Left cardiac atrium (tissue), 4 donors: ENCODE measurements around the gene C5orf52. TPM values are rescaled to one million over a fixed set of nuclear protein-coding genes. Genes with fewer than 3 reads are reported as not detected.
"Not testable (repeated sequence)": the region's sequence is repeated elsewhere in the genome, so short reads cannot be mapped to it uniquely, and the experiment has no call there.

Source experiments
- ATAC-seq, 2 donors: fragments of 200-7000 bp; cut with Tn5 transposase; one replicate each; pipeline ENCODE4 v1.9.1; 2020; ENCODE audit warnings: mild to moderate bottlenecking in 2 of 2, moderate library complexity in 2 of 2
- DNase-seq: peaks from one replicate; pipeline ENCODE4 v3.0.0-alpha.2; 2020
- intact Hi-C, 2 donors: fragments of 100-400 bp; cut with DNase I; formaldehyde crosslinking; loops; one replicate each; pipeline versions ENCODE4 v1.14.1 to v1.15.1; 2022 to 2023
- total RNA-seq, 2 donors: library from RNA; stranded (reverse); fragmentation: NEBNext Ultra II Directional; extraction: Animal tissue kit (Norgen Biotek cat#: 25700); gene quantifications; one replicate each; pipeline ENCODE4 v1.2.1, GENCODE V29; 2021
- donor health status: DM: no; HTN: yes; CAD: no.
- donor health status: DM: no; HTN: yes; CAD: no; lungs with severe emphysema.
- donor health status: DM: yes; HTN: yes; CAD: no.
- donor health status: Dilated cardiomyopathy.

Gene C5orf52
- total RNA-seq, 2 donors from 2014 or later, result not detected

GRCh38 chr5:157710882-157711281 is 39.5 kb downstream of the C5orf52 start:
- no peak for DNase-seq

DNA sequence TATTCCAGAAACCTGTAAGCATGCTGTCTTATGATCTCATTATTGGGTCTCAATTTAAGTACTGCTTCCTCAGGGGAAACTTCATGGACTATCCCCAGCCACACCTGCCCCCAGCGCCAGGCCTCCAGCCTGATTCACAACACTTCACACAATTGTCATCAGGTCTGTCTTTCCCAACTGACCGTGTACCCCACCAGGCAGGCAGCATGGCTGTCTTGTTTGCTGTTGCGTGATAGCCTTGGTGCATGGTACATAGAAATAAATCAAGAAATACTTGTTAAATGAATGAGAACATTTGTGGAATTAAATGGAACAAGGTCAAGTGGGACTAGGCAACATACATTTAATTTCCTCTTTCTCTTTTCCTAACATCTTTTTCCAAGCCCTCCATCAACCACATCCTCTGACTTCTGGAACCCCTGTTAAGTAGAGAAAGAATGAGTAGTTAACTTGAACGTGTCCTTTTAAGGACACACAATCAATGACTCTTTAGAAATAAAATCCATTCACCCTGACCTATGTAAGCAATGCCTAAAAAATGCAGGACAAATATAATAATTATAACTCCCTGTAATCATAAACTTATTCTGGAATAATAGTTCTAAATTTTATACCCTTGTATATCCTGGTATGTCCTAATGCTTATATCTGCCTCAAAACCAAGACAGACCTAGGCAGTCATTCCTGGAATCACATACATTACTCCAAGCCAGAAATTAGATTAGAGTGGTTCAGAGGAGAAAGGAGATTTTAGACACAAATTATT is 42.7 kb downstream of the C5orf52 start:
- intact Hi-C loops, result loop anchor here in 1 of 2 donors (10.0 kb wide), 3 partner anchors 49 to 369 kb away; a partner anchor contains a TSS
- DNase-seq, result no peak
- ATAC-seq, result no peak

More at GRCh38 chr5:157710882-157711281, 39.5 kb downstream of the C5orf52 start:
- intact Hi-C loops, result loop anchor here in 1 of 2 donors (10.0 kb wide), 3 partner anchors 46 to 366 kb away; a partner anchor contains a TSS
- ATAC-seq, result peak in 1 of 2 donors; percentile 38

GRCh38 chr5:157714596-157714864 is 43.2 kb downstream of the C5orf52 start:
- DNase-seq, result no peak
- no peak for ATAC-seq
- intact Hi-C loops, result loop anchor here in 1 of 2 donors (10.0 kb wide), 3 partner anchors 50 to 370 kb away; a partner anchor contains a TSS

GRCh38 chr5:157718519-157718918 is 47.2 kb downstream of the C5orf52 start:
- ATAC-seq (peak; percentile 87 to 93), DNase-seq (no peak)
- intact Hi-C loops, result loop anchor here (5.0 to 10.0 kb wide), 4 partner anchors 54 to 374 kb away; a partner anchor contains a TSS

DNA sequence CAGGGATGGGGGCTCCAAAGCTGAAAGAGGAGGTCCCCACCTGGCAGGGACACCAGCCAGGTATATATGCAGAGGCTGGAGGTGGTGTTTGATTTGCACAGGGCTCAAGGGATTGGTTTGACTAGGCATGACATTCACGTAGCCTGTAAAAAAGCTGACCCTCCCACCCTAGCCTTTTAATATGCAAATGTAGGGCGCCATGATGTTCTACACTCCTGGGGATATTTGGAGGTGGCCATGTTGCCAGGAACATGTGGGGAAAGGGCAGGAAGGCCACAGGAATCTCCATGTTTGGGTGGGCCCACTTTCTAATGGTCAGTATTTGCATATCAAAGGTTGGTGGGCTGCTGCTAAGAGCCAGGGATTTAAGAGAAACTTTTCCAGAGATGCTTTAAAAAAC is 47.9 kb downstream of the C5orf52 start:
- intact Hi-C loops, result loop anchor here (5.0 to 10.0 kb wide), 4 partner anchors 54 to 374 kb away; a partner anchor contains a TSS
- DNase-seq (no peak), ATAC-seq (no peak)

DNA sequence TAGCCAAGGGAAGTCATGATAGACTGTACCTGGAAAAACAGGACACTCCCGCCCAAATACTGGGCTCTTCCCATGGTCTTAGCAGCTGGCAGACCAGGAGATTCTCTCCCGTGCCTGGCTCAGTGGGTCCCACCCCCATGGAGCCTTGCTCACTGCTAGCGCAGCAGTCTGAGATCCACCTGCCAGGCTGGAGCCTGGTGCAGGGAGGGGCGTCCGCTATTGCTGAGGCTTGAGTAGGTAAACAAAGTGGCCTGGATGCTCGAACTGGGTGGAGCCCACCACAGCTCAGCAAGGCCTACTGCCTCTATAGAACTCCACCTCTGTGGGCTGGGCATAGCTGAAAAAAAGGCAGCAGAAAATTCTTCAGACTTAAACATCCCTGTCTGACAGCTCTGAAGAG is 49.8 kb downstream of the C5orf52 start:
- ATAC-seq (no peak), DNase-seq (no peak)
- intact Hi-C loops, result no loop called here

- intact Hi-C loops, DNase-seq, ATAC-seq: not testable (repeated sequence)
Measured at GRCh38 chr5:157722895-157723294, 51.6 kb downstream of the C5orf52 start.

DNA sequence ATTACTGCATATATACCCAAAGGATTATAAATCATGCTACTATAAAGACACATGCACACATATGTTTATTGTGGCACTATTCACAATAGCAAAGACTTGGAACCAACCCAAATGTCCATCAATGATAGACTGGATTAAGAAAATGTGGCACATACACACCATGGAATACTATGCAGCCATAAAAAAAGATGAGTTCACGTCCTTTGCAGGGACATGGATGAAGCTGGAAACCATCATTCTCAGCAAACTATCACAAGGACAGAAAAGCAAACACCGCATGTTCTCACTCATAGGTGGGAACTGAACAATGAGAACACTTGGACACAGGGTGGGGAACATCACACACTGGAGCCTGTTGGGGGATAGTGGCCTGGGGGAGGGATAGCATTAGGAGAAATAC is 55.3 kb downstream of the C5orf52 start:
- ATAC-seq, intact Hi-C loops: not testable (repeated sequence)

GRCh38 chr5:157727858-157728257 is 56.5 kb downstream of the C5orf52 start:
- DNase-seq, intact Hi-C loops, ATAC-seq: not testable (repeated sequence)

More for the DNA sequence above, 55.3 kb downstream of the C5orf52 start:
- DNase-seq, result not testable (repeated sequence)

Other genes with a start within 250 kb of the C5orf52 start
- 1 to 10 TPM in 1 of 2 donors, under 1 TPM in 1; 0.12 to 1.8 TPM for gene NIPAL4, start 211.3 kb upstream of the C5orf52 start, total RNA-seq
- 10 to 100 TPM; 19.0 to 57.5 TPM for gene ADAM19, start 95.8 kb upstream of the C5orf52 start, total RNA-seq
- under 1 TPM; 0.37 to 0.44 TPM for gene SOX30, start 19.1 kb upstream of the C5orf52 start, total RNA-seq
- 1 to 10 TPM; 5.6 to 5.9 TPM for gene THG1L, start 59.9 kb downstream of the C5orf52 start, total RNA-seq
- 1 to 10 TPM; 2.2 to 2.8 TPM for gene LSM11, start 72.2 kb downstream of the C5orf52 start, total RNA-seq
- 10 to 100 TPM; 54.0 to 72.8 TPM for gene CLINT1, start 187.6 kb downstream of the C5orf52 start, total RNA-seq